HUES64 (cell line): Measurements from ENCODE around the gene BIK.
"Not testable (repeated sequence)": the region's sequence is repeated elsewhere in the genome, so short reads cannot be mapped to it uniquely, and the experiment has no call there.

Source experiments
- H3K27ac ChIP-seq: 2 replicates; pipeline ENCODE4 v1.7.0; 2013; ENCODE audit warnings: low read depth, low read length, inconsistent platforms
- H3K27me3 ChIP-seq: 2 replicates; pipeline ENCODE4 v1.6.1; 2013; ENCODE audit warnings: mild to moderate bottlenecking, low read length; ENCODE audit not compliant: insufficient read depth
- H3K36me3 ChIP-seq: 2 replicates; pipeline ENCODE4 v1.6.1; 2013; ENCODE audit warnings: mild to moderate bottlenecking, low read length; ENCODE audit not compliant: insufficient read depth
- H3K4me1 ChIP-seq: 2 replicates; pipeline ENCODE4 v1.6.1; 2013; ENCODE audit warnings: mild to moderate bottlenecking, low read length, moderate library complexity; ENCODE audit not compliant: insufficient read depth
- H3K4me3 ChIP-seq: 2 replicates; pipeline ENCODE4 v1.5.1; 2013; ENCODE audit warnings: mild to moderate bottlenecking, low read length, moderate library complexity
- H3K9ac ChIP-seq: 2 replicates; pipeline ENCODE4 v1.6.1; 2013; ENCODE audit warnings: mild to moderate bottlenecking, low read depth, low read length
- H3K9me3 ChIP-seq: 2 replicates; pipeline ENCODE4 v1.6.1; 2013; ENCODE audit warnings: low read depth, low read length; ENCODE audit not compliant: insufficient read depth
- WGBS: fragments of 150-250, 120-280 bp; methylation state at CpG from one replicate; pipeline ENCODE4 v1.1.7; 2013; ENCODE audit warnings: missing lambda C conversion rate; 5-methylcytosine and 5-hydroxymethylcytosine counted together

The BIK gene

DNA sequence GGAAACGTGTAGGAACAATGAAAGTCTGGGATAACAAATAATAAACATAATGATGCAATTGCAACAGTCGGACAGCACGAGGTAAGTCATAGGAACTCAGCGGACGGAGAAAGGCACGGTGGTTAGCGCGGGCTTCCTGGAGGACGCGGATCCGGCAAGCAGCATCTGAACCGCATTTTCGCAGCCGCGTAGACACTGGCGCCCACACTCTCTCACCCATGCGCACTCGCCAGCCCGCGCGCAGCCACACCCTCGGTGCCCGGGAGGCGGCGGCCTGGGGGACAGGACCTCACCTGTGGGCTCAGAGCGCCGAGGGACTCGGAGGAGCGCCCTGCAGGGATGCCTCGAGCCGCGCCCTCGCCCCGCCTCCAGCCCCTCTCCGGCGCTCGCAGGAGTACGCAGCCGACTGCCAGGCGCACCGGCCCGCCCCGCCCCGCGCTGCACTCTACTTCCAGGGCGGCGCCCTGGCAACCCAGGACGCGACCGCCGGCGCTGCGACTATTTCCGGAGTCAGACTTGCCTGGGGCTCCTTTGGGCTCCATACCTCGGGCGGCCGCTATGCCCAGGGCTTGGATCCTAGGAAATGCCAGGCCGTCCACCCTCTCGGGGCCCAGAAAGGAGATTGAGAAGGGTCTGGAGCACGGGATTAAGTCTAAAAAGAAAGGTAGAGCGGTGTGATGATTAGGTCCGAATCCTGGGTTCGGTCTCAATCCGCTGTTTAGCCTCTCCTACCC is 21.4 kb upstream of the BIK start, which contains the start of gene TTLL1:
TSS of gene TTLL1 (minus strand) at position 408 of the 734 bp plus-strand sequence. CDS start 13,805 bp downstream, outside the sequence.
- Histone ChIP-seq H3K9me3 (no peaks in the 10 kb centered on the region), H3K27me3 (no peaks in the 10 kb centered on the region), H3K36me3 (no peaks in the 10 kb centered on the region), H3K27ac (peak within 1 kb of the TSS; percentile 59), H3K4me3 (peak within 1 kb of the TSS; percentile 70), H3K4me1 (no peaks in the 10 kb centered on the region), H3K9ac (peak within 1 kb of the TSS; percentile 64)
- WGBS = 5% methylated on average over 64 of the region's 64 CpGs

DNA sequence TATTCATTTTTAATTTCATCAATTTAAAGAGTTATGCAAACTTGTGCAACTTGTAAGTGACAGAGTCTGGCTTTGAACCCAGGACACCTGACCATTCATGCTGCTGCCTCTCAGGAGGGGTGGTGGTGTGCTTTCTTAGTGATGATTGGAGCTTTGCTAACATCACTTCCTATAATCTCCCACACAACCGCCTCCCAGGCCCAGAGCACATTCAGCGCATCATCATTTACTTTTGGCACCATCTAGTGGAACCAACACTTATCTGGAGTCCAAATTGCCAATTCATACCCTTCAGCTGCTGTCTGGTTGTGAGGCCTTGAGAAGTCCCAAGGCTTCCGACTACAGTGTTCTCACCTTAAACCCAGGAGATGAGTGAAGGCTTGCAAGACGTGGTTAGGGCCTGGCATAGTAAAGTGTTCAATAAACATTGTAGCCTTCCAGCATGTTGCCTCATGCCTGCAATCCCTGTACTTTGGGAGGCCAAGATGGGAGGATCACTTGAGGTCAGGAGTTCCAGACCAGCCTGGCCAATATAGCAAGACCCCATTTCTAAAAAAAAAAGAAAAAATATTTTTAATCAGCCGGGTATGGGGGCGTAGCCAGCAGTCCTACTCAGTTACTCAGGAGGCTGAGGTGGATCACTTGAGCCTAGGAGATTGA is 20.3 kb upstream of the BIK start:
- H3K27ac ChIP-seq = no peak overlapping the region
- WGBS = 88% methylated on average over 6 of the region's 6 CpGs

DNA sequence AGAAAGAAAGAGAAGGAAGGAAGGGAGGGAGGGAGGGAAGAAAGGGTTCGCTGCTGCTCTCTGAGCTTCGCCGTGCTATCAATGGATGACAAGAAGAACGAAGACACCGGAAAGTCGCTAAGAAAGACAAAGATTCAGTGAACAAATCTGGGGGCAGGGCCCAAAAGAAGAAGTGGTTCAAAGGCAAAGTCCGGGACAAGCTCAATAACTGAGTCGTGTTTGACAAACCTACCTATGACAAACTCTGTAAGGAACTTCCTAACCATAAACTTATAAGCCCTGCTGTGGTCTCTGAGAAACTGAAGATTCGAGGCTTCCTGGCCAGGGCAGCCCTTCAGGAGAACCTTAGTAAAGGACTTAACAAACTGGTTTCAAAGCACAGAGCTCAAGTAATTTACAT is 18.5 kb upstream of the BIK start:
- Histone ChIP-seq H3K9me3 (peaks cover 6% of the 10 kb centered on the region; the same call in 1 of the 2 replicates), H3K4me1 (no peaks in the 10 kb centered on the region), H3K4me3 (no peak overlapping the region), H3K9ac (no peak overlapping the region), H3K27ac (no peak overlapping the region), H3K36me3 (no peaks in the 10 kb centered on the region), H3K27me3 (no peaks in the 10 kb centered on the region)
- 91% methylated on average over 9 of the region's 9 CpGs for WGBS

More for the DNA sequence above, 20.3 kb upstream of the BIK start:
- H3K27me3 ChIP-seq = no peaks in the 10 kb centered on the region
- no peaks in the 10 kb centered on the region for H3K36me3 ChIP-seq
- H3K9ac ChIP-seq = no peak overlapping the region
- H3K4me3 ChIP-seq = no peak overlapping the region
- no peaks in the 10 kb centered on the region for H3K4me1 ChIP-seq
- no peaks in the 10 kb centered on the region for H3K9me3 ChIP-seq

DNA sequence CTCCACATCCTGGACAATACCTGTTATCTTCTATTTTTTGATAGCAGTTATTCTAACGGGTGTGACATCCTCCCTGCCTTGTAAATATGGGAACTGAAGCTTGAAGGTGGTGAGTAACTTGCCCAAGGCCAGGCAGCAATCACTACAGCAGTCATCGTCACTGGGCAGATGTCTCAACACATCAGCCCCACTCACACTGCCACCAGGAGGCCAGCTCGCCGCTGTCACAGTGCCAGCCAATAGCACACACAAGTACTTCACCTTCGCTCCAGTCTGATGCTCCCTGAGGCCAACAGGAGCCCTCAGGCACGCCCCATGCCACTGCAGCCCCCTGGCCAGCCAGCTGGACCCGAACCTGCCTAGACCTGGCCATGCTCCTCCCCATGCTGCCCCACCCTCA is 16.5 kb upstream of the BIK start:
- H3K27ac ChIP-seq = no peak overlapping the region

DNA sequence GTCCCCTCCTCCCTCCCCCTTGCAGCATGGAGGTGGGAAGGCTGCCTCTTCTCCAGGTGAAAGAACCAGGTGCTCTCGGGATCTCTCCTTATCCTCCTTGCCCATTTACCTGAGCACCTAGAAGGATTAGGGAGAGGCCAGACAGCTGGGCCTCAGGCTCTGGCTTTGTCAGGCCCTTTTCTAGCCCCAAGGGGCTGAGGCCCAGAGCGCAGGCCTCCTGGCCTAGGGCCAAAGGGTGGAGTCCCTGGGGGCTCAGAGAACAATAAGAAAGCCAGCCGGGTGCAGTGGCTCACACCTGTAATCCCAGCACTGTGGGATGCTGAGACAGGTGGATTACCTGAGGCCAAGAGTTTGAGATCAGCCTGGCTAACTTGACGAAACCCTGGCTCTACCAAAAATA is 16.0 kb upstream of the BIK start:
- Histone ChIP-seq H3K27ac (no peak overlapping the region), H3K4me3 (no peak overlapping the region), H3K9ac (no peak overlapping the region), H3K9me3 (peaks cover 6% of the 10 kb centered on the region; the same call in 1 of the 2 replicates), H3K4me1 (no peaks in the 10 kb centered on the region), H3K36me3 (no peaks in the 10 kb centered on the region), H3K27me3 (no peaks in the 10 kb centered on the region)
- WGBS = 90% methylated on average over 4 of the region's 4 CpGs

More for the DNA sequence above, 16.5 kb upstream of the BIK start:
- WGBS = 75% methylated on average over 7 of the region's 7 CpGs
- Histone ChIP-seq H3K27me3 (no peaks in the 10 kb centered on the region), H3K4me1 (no peaks in the 10 kb centered on the region), H3K9me3 (peaks cover 6% of the 10 kb centered on the region; the same call in 1 of the 2 replicates), H3K36me3 (no peaks in the 10 kb centered on the region), H3K4me3 (no peak overlapping the region), H3K9ac (no peak overlapping the region)

DNA sequence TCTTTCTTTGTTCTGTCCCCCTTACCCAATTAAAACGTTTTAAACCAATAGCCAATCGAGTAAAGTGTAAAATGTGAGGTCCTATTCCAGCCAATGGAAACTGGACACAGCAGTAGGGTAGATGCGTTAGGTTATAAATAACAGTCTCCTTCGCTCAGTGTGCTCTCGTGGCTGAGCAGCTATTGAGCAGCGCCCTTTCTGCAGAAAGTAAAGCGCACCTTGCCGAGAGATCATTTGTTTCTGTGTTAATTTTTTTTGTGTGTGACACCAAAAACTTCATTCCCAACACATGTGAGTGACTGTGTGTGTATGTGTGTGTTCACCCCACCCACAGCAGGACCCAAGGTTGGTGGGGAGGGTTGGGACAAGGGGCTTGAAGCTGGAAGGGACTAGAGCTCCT is 14.1 kb upstream of the BIK start:
- H3K4me1 ChIP-seq = no peaks in the 10 kb centered on the region
- H3K36me3 ChIP-seq = no peaks in the 10 kb centered on the region
- no peak overlapping the region for H3K9ac ChIP-seq
- no peaks in the 10 kb centered on the region for H3K27me3 ChIP-seq
- 91% methylated on average over 6 of the region's 8 CpGs for WGBS
- H3K9me3 ChIP-seq = peaks cover 6% of the 10 kb centered on the region; the same call in 1 of the 2 replicates
- no peak overlapping the region for H3K4me3 ChIP-seq
- no peak overlapping the region for H3K27ac ChIP-seq

DNA sequence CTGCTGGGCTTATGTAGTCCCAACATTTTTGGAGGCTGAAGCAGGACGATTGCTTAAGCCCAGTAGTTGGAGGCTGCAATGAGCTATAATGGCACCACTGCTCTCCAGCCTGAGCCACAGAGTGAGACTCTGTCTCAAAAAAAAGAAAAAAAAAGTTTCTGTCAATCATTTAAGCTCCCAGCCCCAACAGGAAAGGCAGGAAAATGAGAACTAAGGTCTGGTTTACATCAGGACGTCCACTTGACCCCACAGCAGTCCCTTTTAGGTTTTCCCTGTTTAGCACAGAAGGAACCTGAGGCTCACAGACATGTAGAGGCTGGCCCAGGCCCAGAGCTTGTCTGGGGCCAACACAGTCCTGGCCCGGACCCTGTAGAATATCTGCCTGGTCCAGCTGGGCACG is 12.2 kb upstream of the BIK start:
- no peaks in the 10 kb centered on the region for H3K4me1 ChIP-seq
- H3K9ac ChIP-seq = no peak overlapping the region
- peaks cover 6% of the 10 kb centered on the region; the same call in 1 of the 2 replicates for H3K9me3 ChIP-seq
- no peak overlapping the region for H3K4me3 ChIP-seq
- H3K27ac ChIP-seq = no peak overlapping the region
- H3K36me3 ChIP-seq = no peaks in the 10 kb centered on the region
- WGBS = 85% methylated on average over 4 of the region's 4 CpGs
- H3K27me3 ChIP-seq = no peaks in the 10 kb centered on the region

DNA sequence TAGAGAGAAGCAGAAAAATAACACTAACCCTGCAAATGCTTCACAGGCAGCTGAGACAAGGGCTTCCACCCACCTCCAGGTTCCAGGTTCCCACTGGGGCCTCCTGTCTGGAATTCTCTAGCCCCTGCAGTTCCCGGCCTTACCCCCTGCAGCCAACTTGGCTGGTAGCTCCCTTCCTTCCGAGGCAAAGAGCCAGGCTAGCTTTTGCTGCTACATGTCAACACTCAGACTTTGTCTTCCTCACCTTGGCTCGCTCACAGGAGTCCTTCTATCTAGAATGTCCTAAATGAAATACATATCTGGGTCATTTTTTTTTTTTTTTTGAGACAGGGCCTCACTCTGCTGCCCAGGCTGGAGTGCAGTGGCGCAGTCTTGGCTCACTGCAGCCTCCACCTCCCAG is 11.5 kb upstream of the BIK start:
- H3K27me3 ChIP-seq = no peaks in the 10 kb centered on the region
- H3K27ac ChIP-seq = no peak overlapping the region
- H3K9me3 ChIP-seq = peaks cover 6% of the 10 kb centered on the region; the same call in 1 of the 2 replicates
- no peaks in the 10 kb centered on the region for H3K36me3 ChIP-seq
- peaks cover 6% of the 10 kb centered on the region; the same call in 1 of the 2 replicates for H3K4me1 ChIP-seq
- no peak overlapping the region for H3K9ac ChIP-seq
- 84% methylated on average over 4 of the region's 4 CpGs for WGBS
- H3K4me3 ChIP-seq = no peak overlapping the region

DNA sequence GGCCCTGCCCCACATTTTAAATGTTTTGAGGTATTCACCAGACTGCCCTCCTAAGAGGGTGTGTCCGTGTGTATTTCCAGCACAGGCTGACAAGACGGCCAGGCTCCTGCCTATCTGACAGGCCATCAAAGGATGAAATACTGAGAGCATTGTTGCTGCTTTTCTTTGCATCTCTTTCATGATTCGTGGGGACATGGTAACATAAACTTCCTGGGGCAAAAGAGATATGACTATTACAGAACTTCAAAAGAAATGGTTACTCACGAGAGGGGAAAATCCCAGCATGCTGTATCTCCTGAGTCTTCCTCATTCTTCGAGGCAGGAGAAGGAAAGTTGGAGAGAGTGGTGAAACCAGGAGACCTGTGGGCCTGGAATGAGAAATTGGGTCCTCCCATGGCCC is 10.3 kb upstream of the BIK start:
- no peak overlapping the region for H3K4me3 ChIP-seq
- H3K27me3 ChIP-seq = no peaks in the 10 kb centered on the region
- H3K9me3 ChIP-seq = peaks cover 6% of the 10 kb centered on the region; the same call in 1 of the 2 replicates
- no peak overlapping the region for H3K9ac ChIP-seq
- 86% methylated on average over 5 of the region's 5 CpGs for WGBS
- no peak overlapping the region for H3K27ac ChIP-seq
- peaks cover 9% of the 10 kb centered on the region; the same call in 1 of the 2 replicates for H3K4me1 ChIP-seq
- H3K36me3 ChIP-seq = no peaks in the 10 kb centered on the region

DNA sequence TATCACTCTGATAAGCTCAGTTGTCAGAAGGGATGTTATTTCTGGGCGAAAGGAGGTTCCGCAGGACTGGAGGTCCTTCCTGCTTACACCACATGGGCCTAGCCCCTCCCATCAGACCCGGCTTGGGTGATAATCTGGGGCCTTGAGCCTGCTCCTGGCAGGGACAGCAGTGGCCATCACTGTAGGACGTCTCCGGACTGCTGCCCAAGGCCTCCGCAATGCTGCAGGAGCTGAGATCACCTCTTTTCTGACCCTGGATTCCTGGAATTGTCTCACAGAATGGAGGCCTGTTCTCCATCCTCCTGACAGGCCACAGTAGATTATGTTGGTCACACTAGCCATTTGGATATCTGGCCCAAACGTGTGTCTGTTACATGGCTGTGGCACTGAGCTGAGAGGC is 9.2 kb upstream of the BIK start:
- Histone ChIP-seq H3K4me3 (no peak overlapping the region), H3K27me3 (no peaks in the 10 kb centered on the region), H3K36me3 (no peaks in the 10 kb centered on the region), H3K4me1 (peaks cover 9% of the 10 kb centered on the region; the same call in 1 of the 2 replicates), H3K27ac (no peak overlapping the region), H3K9ac (no peak overlapping the region), H3K9me3 (peaks cover 5% of the 10 kb centered on the region; the same call in 1 of the 2 replicates)
- 90% methylated on average over 7 of the region's 7 CpGs for WGBS

DNA sequence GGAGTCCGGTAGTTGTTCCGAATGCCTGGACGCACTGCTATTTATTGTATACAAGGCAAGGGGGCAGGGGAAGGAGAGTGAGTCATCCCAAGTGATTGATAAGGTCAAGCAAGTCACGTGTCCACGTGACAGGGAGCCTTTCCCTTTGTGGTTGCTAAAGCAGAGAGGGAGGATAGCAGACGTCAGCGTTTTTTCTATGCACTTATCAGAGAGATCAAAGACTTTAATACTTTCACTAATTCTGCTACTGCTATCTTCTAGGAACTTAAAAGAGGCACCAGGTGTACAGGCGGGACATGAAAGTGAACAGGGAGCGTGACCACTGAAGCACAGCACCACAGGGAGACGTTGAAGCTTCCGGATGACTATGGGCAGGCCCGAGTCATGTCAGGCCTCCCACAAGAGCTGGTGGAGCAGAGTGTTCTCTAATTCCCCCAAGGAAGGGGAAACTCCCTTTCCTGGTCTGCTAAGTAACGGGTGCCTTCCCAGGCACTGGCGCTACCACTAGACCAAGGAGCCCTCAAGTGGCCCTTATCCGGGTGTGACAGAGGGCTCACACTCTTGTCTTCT is 6.4 kb upstream of the BIK start:
- not testable (repeated sequence) for H3K9me3 ChIP-seq, H3K4me3 ChIP-seq, H3K27ac ChIP-seq, H3K36me3 ChIP-seq, H3K27me3 ChIP-seq, H3K4me1 ChIP-seq, H3K9ac ChIP-seq
- WGBS = 58% methylated on average over 15 of the region's 15 CpGs
